Gastrocnemius medialis (tissue), 4 donors: ENCODE measurements around the gene TCAP. TPM values are rescaled to one million over a fixed set of nuclear protein-coding genes. Genes with fewer than 3 reads are reported as not detected.

ENCODE experiments used
- ATAC-seq, 2 donors: fragments of 150-250 bp; one replicate each; pipeline ENCODE4 v1.9.1; 2016
- DNase-seq, 2 donors: peaks; one replicate each; pipeline ENCODE4 v3.0.0-alpha.2; 2019
- H3K27ac ChIP-seq, 4 donors: fragments of 200-600 bp; sonication (generic); 1 replicate in 1 of 4; 2 replicates in 3 of 4; pipeline ENCODE4 v1.5.1; 2016 to 2018; ENCODE audit warnings: mild to moderate bottlenecking in 2 of 4, moderate library complexity in 1 of 4
- H3K27me3 ChIP-seq, 3 donors: fragments of 200-600 bp; sonication (generic) in 2 of 3; 1 replicate in 1 of 3; 2 replicates in 2 of 3; pipeline versions ENCODE4 v1.5.1 to v1.6.0; 2016 to 2019; ENCODE audit warnings: mild to moderate bottlenecking in 1 of 3, moderate library complexity in 1 of 3
- H3K36me3 ChIP-seq, 2 donors: fragments of 200-600 bp; sonication (generic) in 1 of 2; one replicate each; pipeline ENCODE4 v1.5.1; 2017 to 2018
- H3K4me1 ChIP-seq, 2 donors: fragments of 200-600 bp; sonication (generic) in 1 of 2; one replicate each; pipeline ENCODE4 v1.5.1; 2016 to 2017; ENCODE audit warnings: mild to moderate bottlenecking in 2 of 2
- H3K4me3 ChIP-seq, 4 donors: fragments of 200-600 bp; sonication (generic) in 3 of 4; 1 replicate in 1 of 4; 2 replicates in 3 of 4; pipeline ENCODE4 v1.5.1; 2016 to 2019; ENCODE audit warnings: mild to moderate bottlenecking in 2 of 4
- H3K9me3 ChIP-seq, 3 donors: fragments of 200-600 bp; sonication (generic) in 2 of 3; 1 replicate in 1 of 3; 2 replicates in 2 of 3; pipeline ENCODE4 v1.5.1; 2016 to 2019
- CTCF ChIP-seq, 5 experiments: fragments of 450-650 bp in 3 of 5; fragments of 200-600 bp in 2 of 5; sonication (generic) in 2 of 5; IDR thresholded peaks in 4 of 5; conservative IDR thresholded peaks in 1 of 5; 1 replicate in 4 of 5; 2 replicates in 1 of 5; pipeline ENCODE4 v1.5.1; 2016 to 2019; ENCODE audit warnings: antibody characterized with exemption in 5 of 5, mild to moderate bottlenecking in 3 of 5, moderate library complexity in 3 of 5
- POLR2A ChIP-seq, 2 donors: fragments of 450-650 bp; IDR thresholded peaks; one replicate each; pipeline ENCODE4 v1.6.1; 2017; ENCODE audit warnings: antibody characterized with exemption in 2 of 2, mild to moderate bottlenecking in 2 of 2, moderate library complexity in 2 of 2
- in situ Hi-C, 4 donors: fragments of 200-750 bp; cut with MboI; loops; one replicate each; pipeline versions ENCODE4 v1.15.0 to v1.8.0; 2017; ENCODE audit warnings: low sequenced_read_pairs in 4 of 4
- intact Hi-C: fragments of 100-400 bp; cut with DNase I; formaldehyde crosslinking; loops from one replicate; pipeline ENCODE4 v1.15.1; 2023; ENCODE audit warnings: low total_unique reads
- total RNA-seq, 4 donors: library from RNA; depleted of rRNA; stranded (reverse); fragments of >200 nt; gene quantifications; one replicate each; pipeline versions ENCODE4 v1.1.0 to v1.2.3, GENCODE V29; 2016

TCAP gene
- total RNA-seq, 4 donors from 2014 or later, result 1,768 to 3,088 (median 2,493) TPM

- TF ChIP-seq CTCF (IDR thresholded peaks at IDR 0.05 in 4 of 5, conservative IDR thresholded peaks at IDR 0.05 in 1 of 5), result no peak
- TF ChIP-seq POLR2A (IDR thresholded peaks at IDR 0.05), result no peak
- Histone ChIP-seq H3K36me3 (no peaks in the 10 kb centered on the region), H3K4me1 (peaks cover 31 to 55% of the 10 kb centered on the region in 2 donors), H3K4me3 (no peak overlapping the region), H3K27me3 (no peaks in the 10 kb centered on the region), H3K9me3 (no peaks in the 10 kb centered on the region), H3K27ac (peak overlapping the region in 3 of 4 donors; percentile 96 to 99 (median 97))
- intact Hi-C loops, result loop anchor here (2.0 to 10.0 kb wide), 2 partner anchors 47 to 475 kb away; partner anchors contain the start of gene CACNB1
- DNase-seq (no peak), ATAC-seq (no peak)
- in situ Hi-C loops, result loop anchor here in 1 of 4 donors (5.0 kb wide), 1 partner anchor 48 kb away; no protein-coding TSS in a partner anchor
These were observed 5.0 kb downstream of the TCAP start for GRCh38 chr17:39669897-39670735.

GRCh38 chr17:39670746-39671145 lies 5.6 kb downstream of the TCAP start:
- H3K36me3 ChIP-seq, result no peaks in the 10 kb centered on the region
- TF ChIP-seq POLR2A (IDR thresholded peaks at IDR 0.05) (no peak), CTCF (IDR thresholded peaks at IDR 0.05 in 4 of 5, conservative IDR thresholded peaks at IDR 0.05 in 1 of 5) (no peak)
- intact Hi-C loops (loop anchor here (2.0 kb wide), 1 partner anchor 48 kb away; no protein-coding TSS in a partner anchor), in situ Hi-C loops (loop anchor here in 1 of 4 donors (5.0 kb wide), 1 partner anchor 48 kb away; no protein-coding TSS in a partner anchor)
- H3K4me3 ChIP-seq, result no peak overlapping the region
- H3K27me3 ChIP-seq, result no peaks in the 10 kb centered on the region
- H3K9me3 ChIP-seq, result no peaks in the 10 kb centered on the region
- H3K27ac ChIP-seq, result peak overlapping the region; percentile 56 to 99 (median 96)
- DNase-seq, result no peak
- ATAC-seq, result no peak
- H3K4me1 ChIP-seq, result peaks cover 33 to 56% of the 10 kb centered on the region in 2 donors

GRCh38 chr17:39671651-39672521 lies 6.7 kb downstream of the TCAP start:
- TF ChIP-seq POLR2A (IDR thresholded peaks at IDR 0.05) (no peak), CTCF (IDR thresholded peaks at IDR 0.05 in 4 of 5, conservative IDR thresholded peaks at IDR 0.05 in 1 of 5) (peak; percentile 61 to 76 (median 70))
- Histone ChIP-seq H3K27ac (peak overlapping the region; percentile 56 to 99 (median 96)), H3K27me3 (no peaks in the 10 kb centered on the region), H3K9me3 (no peaks in the 10 kb centered on the region), H3K4me1 (peaks cover 32 to 57% of the 10 kb centered on the region in 2 donors), H3K36me3 (no peaks in the 10 kb centered on the region), H3K4me3 (no peak overlapping the region)
- in situ Hi-C loops (loop anchor here in 1 of 4 donors (5.0 kb wide), 1 partner anchor 50 kb away; no protein-coding TSS in a partner anchor), intact Hi-C loops (loop anchor here (2.0 kb wide), 1 partner anchor 49 kb away; no protein-coding TSS in a partner anchor)
- ATAC-seq, result peak in 1 of 2 donors; percentile 17
- DNase-seq, result peak in 1 of 2 donors; percentile 62

GRCh38 chr17:39672522-39673334 lies 7.6 kb downstream of the TCAP start:
- no peaks in the 10 kb centered on the region for H3K36me3 ChIP-seq
- intact Hi-C loops, result no loop called here
- peak overlapping the region; percentile 56 to 99 (median 96) for H3K27ac ChIP-seq
- peaks cover 34 to 53% of the 10 kb centered on the region in 2 donors for H3K4me1 ChIP-seq
- in situ Hi-C loops, result loop anchor here in 1 of 4 donors (5.0 kb wide), 1 partner anchor 50 kb away; no protein-coding TSS in a partner anchor
- DNase-seq, result no peak
- H3K4me3 ChIP-seq, result no peak overlapping the region
- H3K9me3 ChIP-seq, result no peaks in the 10 kb centered on the region
- ATAC-seq, result no peak
- no peaks in the 10 kb centered on the region for H3K27me3 ChIP-seq
- no peak for TF ChIP-seq POLR2A (IDR thresholded peaks at IDR 0.05)
- TF ChIP-seq CTCF (IDR thresholded peaks at IDR 0.05 in 4 of 5, conservative IDR thresholded peaks at IDR 0.05 in 1 of 5), result no peak
